Measurements from ENCODE around the gene ARHGEF26. TPM values are rescaled to one million over a fixed set of nuclear protein-coding genes. Genes with fewer than 3 reads are reported as not detected.

The ARHGEF26 gene
- total RNA-seq, 1 donor from 2014 or later = 9.0 TPM

DNA sequence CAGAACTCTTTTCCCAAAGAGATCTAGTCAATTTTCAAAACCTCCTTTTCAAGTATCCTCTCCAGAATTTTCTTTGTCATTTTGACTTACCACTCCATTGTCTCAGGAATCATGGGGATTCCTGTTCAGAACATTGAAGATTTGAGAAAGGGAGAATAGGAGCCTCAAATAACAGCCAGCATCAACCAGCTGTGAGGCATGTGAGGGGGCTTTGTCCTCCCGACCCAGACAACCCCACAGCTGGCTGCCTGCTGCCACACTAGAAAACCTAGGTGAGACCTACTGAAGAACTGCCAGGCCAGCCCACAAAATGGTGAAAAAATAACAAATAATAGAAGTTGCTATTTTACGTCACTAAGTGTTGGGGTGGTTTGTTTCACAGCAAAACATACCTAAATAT, 5.9 kb upstream of the ARHGEF26 start:
- no peak for DNase-seq

DNA sequence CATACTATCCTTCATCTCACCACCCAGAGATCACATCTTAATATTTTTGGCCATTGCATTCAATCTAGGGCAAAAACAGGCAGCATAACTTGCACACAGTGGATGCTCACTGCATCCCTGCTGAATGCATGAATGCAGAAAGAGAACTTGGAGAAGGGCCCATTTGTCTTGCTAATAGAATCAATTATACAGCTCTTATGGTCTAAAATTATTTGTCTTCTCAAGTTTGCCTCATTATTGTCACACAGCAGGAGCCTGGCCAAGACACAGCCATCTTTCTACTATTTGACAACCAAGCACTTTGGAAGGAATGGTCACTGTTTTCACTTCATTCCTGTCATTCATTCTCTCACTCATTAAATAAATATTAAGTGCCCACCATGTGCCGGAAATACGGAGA, 1.2 kb upstream of the ARHGEF26 start:
- no peak for DNase-seq

DNA sequence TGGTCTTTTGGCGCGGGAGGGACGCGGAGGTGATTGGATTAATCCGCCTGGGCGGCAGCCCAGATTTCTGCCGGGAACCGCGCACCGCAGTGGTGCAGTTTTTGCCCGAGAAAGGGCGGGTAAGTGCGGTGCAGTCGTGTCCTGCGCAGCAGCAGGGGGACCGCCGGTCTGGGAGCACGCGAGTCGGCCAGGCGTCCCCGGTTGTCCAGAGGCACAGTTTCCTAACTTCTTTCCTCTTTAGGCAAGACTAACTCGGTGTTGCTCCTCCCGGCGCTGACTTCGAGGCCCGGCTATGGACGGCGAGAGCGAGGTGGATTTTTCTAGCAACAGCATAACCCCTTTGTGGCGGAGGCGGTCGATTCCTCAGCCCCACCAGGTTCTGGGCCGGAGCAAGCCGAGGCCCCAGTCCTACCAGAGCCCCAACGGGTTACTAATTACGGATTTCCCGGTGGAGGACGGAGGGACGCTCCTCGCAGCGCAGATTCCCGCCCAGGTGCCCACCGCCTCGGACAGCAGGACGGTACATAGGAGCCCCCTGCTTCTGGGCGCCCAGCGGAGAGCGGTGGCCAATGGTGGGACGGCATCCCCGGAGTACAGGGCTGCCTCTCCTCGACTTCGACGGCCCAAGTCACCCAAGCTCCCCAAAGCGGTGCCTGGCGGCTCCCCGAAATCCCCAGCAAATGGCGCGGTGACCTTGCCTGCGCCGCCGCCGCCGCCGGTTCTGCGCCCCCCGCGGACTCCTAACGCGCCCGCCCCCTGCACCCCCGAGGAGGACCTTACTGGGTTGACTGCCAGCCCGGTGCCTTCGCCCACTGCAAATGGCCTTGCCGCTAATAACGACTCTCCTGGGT, 736 bp downstream of the ARHGEF26 start:
- DNase-seq = no peak

DNA sequence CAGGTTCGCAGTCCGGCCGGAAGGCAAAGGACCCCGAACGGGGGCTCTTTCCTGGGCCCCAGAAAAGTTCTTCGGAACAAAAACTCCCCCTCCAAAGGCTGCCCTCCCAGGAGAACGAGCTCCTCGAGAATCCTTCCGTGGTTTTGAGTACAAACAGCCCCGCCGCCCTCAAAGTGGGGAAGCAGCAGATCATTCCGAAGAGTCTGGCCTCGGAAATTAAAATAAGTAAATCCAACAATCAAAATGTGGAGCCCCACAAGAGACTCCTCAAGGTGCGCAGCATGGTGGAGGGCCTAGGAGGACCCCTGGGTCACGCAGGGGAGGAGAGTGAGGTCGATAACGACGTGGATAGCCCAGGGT, 1.3 kb downstream of the ARHGEF26 start:
- DNase-seq = no peak

DNA sequence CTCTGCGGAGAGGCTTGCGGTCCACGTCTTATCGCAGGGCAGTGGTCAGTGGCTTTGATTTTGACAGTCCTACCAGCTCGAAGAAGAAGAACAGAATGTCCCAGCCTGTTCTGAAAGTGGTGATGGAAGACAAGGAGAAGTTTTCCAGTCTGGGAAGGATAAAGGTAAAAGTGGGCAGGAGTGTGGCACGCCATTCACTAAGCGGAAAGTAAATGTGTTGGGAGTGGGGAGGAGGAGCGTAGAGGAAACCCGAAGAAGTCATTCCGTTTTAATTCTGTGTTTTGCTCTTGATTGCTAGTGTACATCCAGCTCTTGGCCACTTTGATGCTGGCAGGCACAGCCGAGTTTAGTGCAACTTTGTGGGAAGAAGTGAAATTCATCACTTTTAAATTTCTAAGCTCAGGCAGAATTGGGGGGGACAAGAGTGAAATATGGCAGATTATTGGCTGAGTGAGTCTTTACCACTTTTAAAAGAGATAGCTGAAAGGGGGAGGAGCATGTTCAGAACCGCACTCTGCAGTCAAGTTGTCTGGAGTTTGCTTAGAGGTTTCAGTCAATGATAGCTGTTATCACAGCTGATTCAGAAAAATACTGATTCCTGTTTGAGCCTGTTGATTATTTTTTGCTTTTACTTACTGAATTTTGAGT, 1.8 kb downstream of the ARHGEF26 start:
- no peak for DNase-seq

DNA sequence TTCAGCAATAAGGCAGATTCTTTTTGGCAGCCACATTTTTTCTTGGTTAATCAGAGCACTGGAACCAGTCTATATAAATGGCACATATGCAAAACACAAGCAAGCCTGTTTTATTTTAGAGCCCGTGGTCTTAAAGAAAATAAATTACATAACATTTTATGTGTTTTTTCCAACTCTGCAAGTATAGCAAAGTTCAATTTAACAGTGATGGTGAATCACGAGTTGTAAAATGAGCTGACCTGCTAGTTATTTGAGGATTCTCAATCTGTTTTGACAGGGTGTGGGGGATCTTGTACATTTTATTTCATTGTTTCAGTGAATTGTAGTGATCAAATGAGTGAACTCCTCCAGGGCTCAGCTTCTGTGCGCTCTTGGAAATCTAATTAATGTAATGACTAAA, 2.7 kb downstream of the ARHGEF26 start:
- DNase-seq = no peak

GRCh38 chr3:154125378-154126030, 4.3 kb downstream of the ARHGEF26 start:
- no peak for DNase-seq

DNA sequence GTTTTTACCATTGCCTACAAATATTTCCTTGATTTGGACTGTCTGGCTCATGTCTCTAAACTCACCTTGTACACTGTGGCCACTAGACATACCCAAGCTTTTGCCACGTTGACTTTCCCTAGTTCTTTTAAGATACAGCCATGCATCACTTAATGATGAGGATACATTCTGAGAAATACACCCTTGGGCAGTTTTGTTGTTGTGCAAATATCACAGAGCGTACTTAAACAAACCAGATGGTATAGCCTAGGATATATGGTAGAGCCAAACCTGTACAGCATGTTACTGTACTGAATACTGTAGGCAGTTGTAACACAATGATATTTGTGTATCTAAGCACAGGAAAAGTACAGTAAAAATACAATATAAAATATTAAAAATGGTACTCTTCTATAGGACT, 5.5 kb downstream of the ARHGEF26 start:
- DNase-seq = no peak

DNA sequence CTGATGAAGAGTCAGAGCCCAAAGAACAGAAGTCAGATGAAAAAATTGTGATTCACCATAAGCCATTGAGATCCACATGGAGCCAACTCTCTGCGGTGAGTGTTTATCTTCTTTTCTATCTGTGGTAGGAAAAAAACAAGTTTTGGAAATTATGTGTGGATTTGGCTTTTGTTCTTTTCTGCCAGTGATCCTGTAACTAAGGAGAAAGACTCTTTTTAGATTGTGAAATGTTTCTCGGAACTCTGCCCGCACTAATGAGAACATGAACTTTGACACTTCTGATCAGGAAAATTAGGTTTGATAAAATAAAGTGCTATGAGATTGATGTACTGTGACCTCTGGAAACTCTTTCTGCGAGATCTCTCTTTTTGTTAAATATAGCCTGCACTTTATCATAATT, 8.4 kb downstream of the ARHGEF26 start:
- no peak for DNase-seq

DNA sequence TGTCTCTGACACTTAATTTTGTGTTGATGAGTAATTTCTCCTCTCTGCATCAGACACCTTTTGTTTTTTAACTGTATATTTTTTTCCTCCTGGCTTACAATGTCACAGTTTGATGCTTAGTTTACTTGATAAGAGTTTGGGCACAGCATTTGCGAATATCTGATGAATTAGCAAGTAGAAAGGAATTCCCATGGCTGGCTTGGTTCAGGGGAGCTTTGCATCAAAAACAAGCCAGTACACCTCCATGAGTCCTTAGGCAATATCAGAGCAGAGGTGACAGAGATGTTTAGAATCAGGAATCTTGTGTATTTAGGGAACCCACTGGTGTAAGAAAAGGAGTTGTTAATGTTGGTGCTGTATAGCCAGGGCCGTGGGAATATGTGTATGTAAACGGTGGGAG, 9.3 kb downstream of the ARHGEF26 start:
- no peak for DNase-seq

GRCh38 chr3:154131830-154132229, 10.6 kb downstream of the ARHGEF26 start:
- DNase-seq = no peak

DNA sequence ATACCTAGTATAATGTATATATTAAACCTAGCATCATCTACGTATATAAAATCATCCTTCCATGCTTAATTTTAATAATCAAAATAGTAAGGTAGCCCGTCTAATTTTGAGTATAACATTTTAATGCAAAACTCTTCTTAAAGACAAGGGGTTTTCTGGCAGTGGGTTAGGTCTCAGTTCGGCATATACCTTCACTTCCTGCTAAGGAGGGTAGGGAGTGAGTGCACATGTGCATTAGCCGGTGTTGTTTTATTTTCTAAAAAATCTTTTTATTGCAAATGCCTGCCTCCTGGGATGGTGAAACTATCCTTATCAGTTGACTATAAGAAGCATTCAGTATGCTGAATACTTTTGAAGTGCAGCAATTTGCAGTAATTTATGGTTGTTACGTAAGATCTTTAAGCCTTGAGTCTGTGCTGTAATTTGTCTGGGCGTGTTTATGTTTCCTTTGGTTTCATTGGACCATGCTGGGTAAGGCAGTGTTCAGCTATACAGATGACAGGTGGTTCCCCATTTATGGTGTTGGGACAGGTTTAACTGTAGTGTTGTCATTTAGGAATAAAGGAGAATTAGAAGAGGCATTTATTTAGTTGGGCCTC, 11.7 kb downstream of the ARHGEF26 start:
- DNase-seq = no peak

DNA sequence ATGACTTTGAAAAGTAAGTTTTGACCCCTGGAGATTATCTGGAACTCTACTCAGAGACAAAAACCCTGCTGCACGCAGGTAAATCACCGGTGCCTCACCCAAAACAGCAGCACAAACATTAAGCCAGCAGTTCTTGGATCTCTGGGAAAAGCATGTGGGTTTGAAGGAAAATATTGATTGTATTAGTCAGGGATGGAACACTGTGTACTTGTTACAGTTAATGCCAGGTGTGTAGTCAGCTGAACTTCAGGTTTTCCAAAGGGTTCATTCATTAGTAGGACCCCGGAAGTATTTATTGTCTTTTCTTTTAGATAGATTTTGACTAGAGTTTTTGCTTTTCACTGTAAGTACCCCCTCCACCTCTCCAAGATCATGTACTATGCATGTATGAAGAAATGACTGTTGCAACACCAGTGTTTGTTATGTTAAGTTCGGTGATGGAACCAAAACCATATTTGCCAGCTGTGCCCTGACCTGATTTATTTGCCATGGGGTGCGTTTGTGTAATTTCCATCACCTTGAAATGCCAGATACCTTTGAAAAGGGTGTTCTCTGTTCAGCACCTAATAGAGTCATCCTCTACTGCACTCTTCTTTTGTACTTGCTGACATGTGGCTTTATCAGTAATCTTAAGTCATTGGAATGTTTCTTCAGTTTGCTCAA, 14.5 kb downstream of the ARHGEF26 start:
- no peak for DNase-seq

- DNase-seq = no peak
These were observed 15.8 kb downstream of the ARHGEF26 start for GRCh38 chr3:154137036-154137435.

DNA sequence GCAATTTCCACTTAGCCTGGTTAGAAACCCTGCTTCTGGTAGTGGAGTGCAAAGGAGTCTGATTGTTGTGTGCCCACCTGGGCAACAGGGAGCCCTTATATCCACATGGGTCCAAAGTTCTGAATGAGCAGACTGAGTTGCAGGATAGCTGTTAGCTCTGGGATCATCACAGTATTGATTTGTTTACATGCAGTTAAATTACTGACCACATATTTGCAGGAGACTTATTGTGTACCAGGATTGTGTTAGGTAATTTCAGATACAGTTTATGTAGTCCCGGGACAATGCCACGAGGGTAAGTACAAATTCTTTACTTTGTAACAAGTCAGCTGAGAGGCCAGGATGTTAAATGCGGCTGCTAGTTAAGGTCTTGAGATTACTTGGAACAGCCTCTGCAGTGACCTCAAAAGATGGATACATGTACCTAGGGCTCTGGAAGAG, 18.8 kb downstream of the ARHGEF26 start:
- no peak for DNase-seq

GRCh38 chr3:154142608-154143007, 21.4 kb downstream of the ARHGEF26 start:
- no peak for DNase-seq

DNA sequence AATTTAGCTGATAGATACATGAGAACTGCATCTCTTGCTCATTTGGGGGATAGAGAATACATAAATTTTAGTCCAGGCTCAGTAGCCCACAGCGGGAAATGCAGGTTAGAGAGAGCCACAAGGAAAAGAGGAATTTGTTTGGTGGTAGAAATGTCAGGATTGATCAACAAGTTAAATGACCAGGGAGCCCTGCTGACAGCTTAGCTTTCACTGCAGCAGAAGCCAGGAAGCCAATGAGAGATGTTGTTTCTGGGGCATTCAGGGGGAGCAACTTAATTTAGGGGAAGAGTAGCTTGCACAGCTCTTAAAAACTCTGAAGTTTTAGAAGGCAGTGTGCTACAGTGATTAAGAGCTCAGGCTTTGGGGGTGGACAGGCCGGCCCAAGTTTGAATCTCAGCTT, 22.7 kb downstream of the ARHGEF26 start:
- no peak for DNase-seq

GRCh38 chr3:154144825-154145465, 23.8 kb downstream of the ARHGEF26 start:
- no peak for DNase-seq

DNA sequence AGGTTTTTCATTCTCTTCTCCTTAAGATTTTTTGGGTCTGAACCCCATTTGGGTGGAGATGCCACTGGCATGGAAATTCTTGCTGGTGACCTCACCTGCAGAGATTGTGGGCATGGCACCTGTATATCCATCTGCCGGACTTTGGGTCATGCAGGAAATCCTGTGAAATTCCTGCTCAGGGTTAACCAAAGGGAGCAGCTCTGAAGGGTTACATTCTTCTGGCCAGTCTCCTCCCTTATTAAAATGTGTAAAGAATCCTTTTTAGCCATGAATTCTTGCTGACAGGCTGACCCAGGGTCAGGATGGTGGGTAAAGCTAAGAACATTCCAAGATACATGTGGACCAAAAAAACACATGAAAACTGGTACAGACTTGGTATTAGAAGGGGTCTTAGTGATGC, 27.4 kb downstream of the ARHGEF26 start:
- DNase-seq = no peak

DNA sequence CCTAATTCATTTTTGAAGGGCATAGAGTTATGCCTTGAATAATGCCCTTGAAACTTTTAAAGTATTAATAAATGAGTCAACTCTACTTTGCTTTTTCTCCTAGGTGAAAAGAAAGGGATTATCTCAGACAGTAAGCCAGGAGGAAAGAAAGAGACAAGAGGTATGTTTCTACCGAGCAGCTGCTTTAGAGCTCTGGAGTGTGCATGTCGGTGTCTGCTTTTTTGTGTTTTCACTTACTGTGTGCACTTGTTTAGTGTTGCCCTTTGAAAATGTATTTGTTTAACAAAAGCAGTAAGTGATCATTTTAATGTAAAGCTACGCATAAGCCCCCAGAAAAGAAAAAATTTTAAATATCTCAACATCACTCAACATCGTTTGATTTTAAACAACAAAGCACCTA, 28.1 kb downstream of the ARHGEF26 start:
- DNase-seq = no peak

DNA sequence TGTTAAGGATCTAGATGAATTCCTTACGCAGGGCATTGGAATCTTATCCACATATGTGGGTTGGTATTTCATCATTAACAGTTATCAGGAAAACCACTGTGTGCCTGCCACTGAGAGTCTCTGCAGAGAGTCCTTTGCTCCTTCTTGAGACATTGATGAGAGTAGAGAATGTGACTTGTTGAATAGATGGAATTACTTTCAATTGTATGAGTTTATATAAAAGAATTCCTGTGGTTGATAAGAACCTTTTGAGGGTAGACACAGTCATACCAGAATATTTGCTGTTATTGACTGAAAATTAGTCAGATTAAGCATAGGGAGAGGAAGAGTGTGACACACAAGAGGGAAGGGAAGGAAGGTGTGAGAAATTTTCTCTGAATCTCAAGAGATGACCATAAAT, 30.8 kb downstream of the ARHGEF26 start:
- DNase-seq = no peak

GRCh38 chr3:154152741-154153140, 31.6 kb downstream of the ARHGEF26 start:
- no peak for DNase-seq
